Head of caudate nucleus (tissue), 42 donors: ENCODE measurements around the gene COTL1.

Experiments used
- DNase-seq, 42 donors: peaks; one replicate each; pipeline versions ENCODE4 v3.0.0 to v3.0.0-alpha.2; 2020 to 2021; ENCODE audit warnings: mixed read lengths in 7 of 42
- intact Hi-C: fragments of 100-400 bp; cut with DNase I; formaldehyde crosslinking; loops from one replicate; pipeline ENCODE4 v1.15.0; 2022

COTL1 gene

GRCh38 chr16:84603940-84604339, 13.9 kb downstream of the COTL1 start:
- intact Hi-C loops: no loop called here
- no peak for DNase-seq

GRCh38 chr16:84603140-84603816, 14.6 kb downstream of the COTL1 start:
- intact Hi-C loops: no loop called here
- DNase-seq: peak in 41 of 42 donors; percentile 34 to 92 (median 63)

- intact Hi-C loops: no loop called here
- DNase-seq: no peak
Observed at GRCh38 chr16:84600343-84601229, 17.3 kb downstream of the COTL1 start.

GRCh38 chr16:84599521-84600202, 18.2 kb downstream of the COTL1 start:
- peak in 38 of 42 donors; percentile 31 to 85 (median 60) for DNase-seq
- intact Hi-C loops: no loop called here

- no peak for DNase-seq
- intact Hi-C loops: no loop called here
Observed at GRCh38 chr16:84598360-84598759, 19.5 kb downstream of the COTL1 start.

GRCh38 chr16:84597931-84598351, 19.9 kb downstream of the COTL1 start:
- intact Hi-C loops: no loop called here
- DNase-seq: no peak

- DNase-seq: peak in 1 of 42 donors; percentile 53
Observed at GRCh38 chr16:84597528-84597896, 20.4 kb downstream of the COTL1 start.

GRCh38 chr16:84596801-84597527, 20.9 kb downstream of the COTL1 start:
- intact Hi-C loops: no loop called here

More at GRCh38 chr16:84597528-84597896, 20.4 kb downstream of the COTL1 start:
- intact Hi-C loops: no loop called here

GRCh38 chr16:84596161-84596560, 21.7 kb downstream of the COTL1 start:
- no peak for DNase-seq
- intact Hi-C loops: no loop called here

More at GRCh38 chr16:84596801-84597527, 20.9 kb downstream of the COTL1 start:
- no peak for DNase-seq

- intact Hi-C loops: no loop called here
- no peak for DNase-seq
Observed at GRCh38 chr16:84595052-84595481, 22.8 kb downstream of the COTL1 start.

- intact Hi-C loops: no loop called here
- DNase-seq: no peak
Observed at GRCh38 chr16:84594725-84595038, 23.2 kb downstream of the COTL1 start.

GRCh38 chr16:84593825-84594724, 23.8 kb downstream of the COTL1 start:
- intact Hi-C loops: no loop called here
- DNase-seq: peak in 29 of 42 donors; percentile 30 to 85 (median 55)

- DNase-seq: no peak
- intact Hi-C loops: no loop called here
Observed at GRCh38 chr16:84592718-84593117, 25.2 kb downstream of the COTL1 start.

- DNase-seq: no peak
- intact Hi-C loops: no loop called here
Observed at GRCh38 chr16:84589975-84590719, 27.7 kb downstream of the COTL1 start.

GRCh38 chr16:84588991-84589390, 28.9 kb downstream of the COTL1 start:
- intact Hi-C loops: no loop called here
- no peak for DNase-seq

GRCh38 chr16:84585886-84586285, 32.0 kb downstream of the COTL1 start:
- DNase-seq: peak; percentile 74 to 94 (median 86)
- intact Hi-C loops: no loop called here

GRCh38 chr16:84585467-84585866, 32.4 kb downstream of the COTL1 start:
- DNase-seq: peak in 1 of 42 donors; percentile 17
- intact Hi-C loops: no loop called here
